HL-60 (cell line): ENCODE data around the gene DGLUCY.

Experiments
- GABPA ChIP-seq: IDR thresholded peaks from 2 replicates; pipeline ENCODE4 v1.6.1; 2012; ENCODE audit warnings: low read depth
- POLR2AphosphoS5 ChIP-seq: IDR thresholded peaks from 2 replicates; pipeline ENCODE4 v1.6.1; 2012; ENCODE audit warnings: low read depth
- TF ChIP-seq, protein P1 (sequence below): IDR thresholded peaks from one replicate; pipeline ENCODE4 v1.5.1; 2011; ENCODE audit warnings: low read length, control low read depth, inconsistent platforms; ENCODE audit not compliant: insufficient read depth

DNA sequence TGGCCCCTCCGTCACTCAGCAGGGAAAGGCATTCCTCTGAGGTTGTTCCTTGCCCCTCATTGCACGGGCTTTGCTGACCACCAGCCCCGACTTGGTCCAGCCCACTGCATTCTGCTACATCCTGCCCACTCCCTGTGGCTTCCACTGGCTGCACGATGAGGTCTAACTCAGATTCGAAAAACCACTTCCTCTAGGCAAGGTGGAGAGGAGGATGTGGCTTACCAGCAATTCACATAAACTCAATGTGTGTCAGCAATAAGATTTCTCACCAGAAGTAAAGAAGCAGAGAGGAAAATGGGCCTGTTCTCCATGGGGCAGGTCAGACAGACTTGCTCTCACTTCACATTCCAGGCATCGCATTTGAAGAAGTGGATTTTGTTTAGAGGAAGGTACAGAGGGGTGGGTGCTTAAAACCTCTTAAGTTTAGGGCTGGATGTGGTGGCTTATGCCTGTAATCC lies 115.9 kb downstream of the DGLUCY start:
- TF ChIP-seq, protein P1, sequence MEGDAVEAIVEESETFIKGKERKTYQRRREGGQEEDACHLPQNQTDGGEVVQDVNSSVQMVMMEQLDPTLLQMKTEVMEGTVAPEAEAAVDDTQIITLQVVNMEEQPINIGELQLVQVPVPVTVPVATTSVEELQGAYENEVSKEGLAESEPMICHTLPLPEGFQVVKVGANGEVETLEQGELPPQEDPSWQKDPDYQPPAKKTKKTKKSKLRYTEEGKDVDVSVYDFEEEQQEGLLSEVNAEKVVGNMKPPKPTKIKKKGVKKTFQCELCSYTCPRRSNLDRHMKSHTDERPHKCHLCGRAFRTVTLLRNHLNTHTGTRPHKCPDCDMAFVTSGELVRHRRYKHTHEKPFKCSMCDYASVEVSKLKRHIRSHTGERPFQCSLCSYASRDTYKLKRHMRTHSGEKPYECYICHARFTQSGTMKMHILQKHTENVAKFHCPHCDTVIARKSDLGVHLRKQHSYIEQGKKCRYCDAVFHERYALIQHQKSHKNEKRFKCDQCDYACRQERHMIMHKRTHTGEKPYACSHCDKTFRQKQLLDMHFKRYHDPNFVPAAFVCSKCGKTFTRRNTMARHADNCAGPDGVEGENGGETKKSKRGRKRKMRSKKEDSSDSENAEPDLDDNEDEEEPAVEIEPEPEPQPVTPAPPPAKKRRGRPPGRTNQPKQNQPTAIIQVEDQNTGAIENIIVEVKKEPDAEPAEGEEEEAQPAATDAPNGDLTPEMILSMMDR: no peak
- peak; percentile 96 for TF ChIP-seq POLR2AphosphoS5
- peak; percentile 59; the same call in 1 of the 2 replicates for TF ChIP-seq GABPA
